ENCODE results near the gene KIAA1671. TPM values are rescaled to one million over a fixed set of nuclear protein-coding genes. Genes with fewer than 3 reads are reported as not detected.

KIAA1671 gene
- polyA plus RNA-seq, 1 donor (not counting 4 experiments of a cell fraction or from before 2014, with no cell fraction given), result 17.4 TPM

DNA sequence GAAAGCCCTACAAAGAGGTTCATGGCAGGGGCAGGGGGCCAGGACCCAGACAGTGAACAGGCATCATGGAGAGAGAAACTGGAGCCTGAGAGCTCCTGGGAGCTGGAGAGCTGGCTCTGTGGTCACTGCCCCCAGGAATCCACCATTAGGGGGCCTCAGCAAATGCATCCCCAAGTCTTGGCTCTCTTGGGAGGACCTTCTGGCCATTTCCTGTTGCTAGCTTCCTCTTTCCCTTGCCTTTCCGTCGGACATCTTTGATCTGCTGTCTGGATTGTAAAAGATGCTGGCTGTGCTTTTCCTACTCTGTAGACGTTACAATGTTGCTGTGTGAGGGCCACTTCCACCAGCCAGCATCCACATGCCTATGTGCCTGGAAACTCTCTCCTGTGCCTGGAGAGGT is 259.8 kb downstream of the KIAA1671 start:
- Histone ChIP-seq H3K4me2 (ENCODE audit: control insufficient read depth, extremely low read depth, insufficient read depth, low read depth, low read length) (no peak overlapping the region), H3K4me1 (ENCODE audit: control insufficient read depth, extremely low read depth, insufficient read depth, low read length) (no peaks in the 10 kb centered on the region), H2AFZ (ENCODE audit: control insufficient read depth, low read length) (no peak overlapping the region), H3K27ac (ENCODE audit: control insufficient read depth, insufficient read depth, low read length) (no peak overlapping the region), H3K4me3 (ENCODE audit: control insufficient read depth in 2 of 3, extremely low read depth in 1 of 3, insufficient read depth in 2 of 3, low read depth in 1 of 3, low read length in 3 of 3) (no peak overlapping the region), H3K79me2 (ENCODE audit: control insufficient read depth, insufficient read depth, low read length) (no peaks in the 10 kb centered on the region), H3K36me3 (ENCODE audit: control insufficient read depth in 2 of 2, extremely low read depth in 1 of 2, insufficient read depth in 2 of 2, low read length in 2 of 2) (no peaks in the 10 kb centered on the region), H3K9ac (ENCODE audit: control insufficient read depth, extremely low read depth, insufficient read depth, low read length) (no peak overlapping the region), H3K9me1 (ENCODE audit: control insufficient read depth, extremely low read depth, insufficient read depth, low read length) (no peaks in the 10 kb centered on the region), H4K20me1 (ENCODE audit: control insufficient read depth, extremely low read depth, insufficient read depth, low read length) (no peaks in the 10 kb centered on the region), H3K9me3 (ENCODE audit: control insufficient read depth, low read depth, low read length) (no peaks in the 10 kb centered on the region), H3K27me3 (ENCODE audit: control insufficient read depth, extremely low read depth, insufficient read depth, low read length) (peaks cover 3% of the 10 kb centered on the region)
- TF ChIP-seq, protein P1, sequence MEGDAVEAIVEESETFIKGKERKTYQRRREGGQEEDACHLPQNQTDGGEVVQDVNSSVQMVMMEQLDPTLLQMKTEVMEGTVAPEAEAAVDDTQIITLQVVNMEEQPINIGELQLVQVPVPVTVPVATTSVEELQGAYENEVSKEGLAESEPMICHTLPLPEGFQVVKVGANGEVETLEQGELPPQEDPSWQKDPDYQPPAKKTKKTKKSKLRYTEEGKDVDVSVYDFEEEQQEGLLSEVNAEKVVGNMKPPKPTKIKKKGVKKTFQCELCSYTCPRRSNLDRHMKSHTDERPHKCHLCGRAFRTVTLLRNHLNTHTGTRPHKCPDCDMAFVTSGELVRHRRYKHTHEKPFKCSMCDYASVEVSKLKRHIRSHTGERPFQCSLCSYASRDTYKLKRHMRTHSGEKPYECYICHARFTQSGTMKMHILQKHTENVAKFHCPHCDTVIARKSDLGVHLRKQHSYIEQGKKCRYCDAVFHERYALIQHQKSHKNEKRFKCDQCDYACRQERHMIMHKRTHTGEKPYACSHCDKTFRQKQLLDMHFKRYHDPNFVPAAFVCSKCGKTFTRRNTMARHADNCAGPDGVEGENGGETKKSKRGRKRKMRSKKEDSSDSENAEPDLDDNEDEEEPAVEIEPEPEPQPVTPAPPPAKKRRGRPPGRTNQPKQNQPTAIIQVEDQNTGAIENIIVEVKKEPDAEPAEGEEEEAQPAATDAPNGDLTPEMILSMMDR (optimal IDR thresholded peaks at IDR 0.05 in 1 of 3, IDR thresholded peaks at IDR 0.05 in 1 of 3, conservative IDR thresholded peaks at IDR 0.05 in 1 of 3; ENCODE audit: extremely low read depth in 1 of 3, insufficient read depth in 2 of 3, low read length in 3 of 3), result no peak
- TF ChIP-seq EZH2 (IDR thresholded peaks at IDR 0.05; ENCODE audit: low read length), result no peak
- no peak for FAIRE-seq
- dilution Hi-C loops (cut with MboI; ENCODE audit: extremely low pct_ligation_motif_present, low sequenced_read_pairs), result no loop called here
- DNase-seq (ENCODE audit: low read depth, low spot score), result no peak

DNA sequence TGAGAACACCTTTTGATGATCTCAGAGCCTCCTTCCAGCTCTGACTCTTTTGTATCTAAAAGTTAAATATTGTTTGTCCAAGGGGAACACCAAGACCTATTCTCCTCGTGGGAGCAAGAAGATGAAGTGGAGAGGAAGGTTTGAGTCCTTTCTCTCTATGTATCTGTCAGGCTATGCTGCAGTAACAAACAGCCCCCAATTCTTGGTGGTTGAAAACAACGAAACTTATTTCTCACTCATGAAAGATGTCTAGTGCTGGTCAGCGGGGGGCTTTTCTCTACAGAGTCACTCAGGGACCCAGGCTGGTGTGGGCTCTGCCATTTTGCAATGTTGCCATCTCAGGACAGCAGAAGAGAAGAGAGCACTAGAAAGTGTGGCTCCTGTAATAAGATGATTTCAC is 260.7 kb downstream of the KIAA1671 start:
- no peak overlapping the region for H3K9ac ChIP-seq (ENCODE audit: control insufficient read depth, extremely low read depth, insufficient read depth, low read length)
- dilution Hi-C loops (cut with MboI; ENCODE audit: extremely low pct_ligation_motif_present, low sequenced_read_pairs), result no loop called here
- no peaks in the 10 kb centered on the region for H3K36me3 ChIP-seq (ENCODE audit: control insufficient read depth in 2 of 2, extremely low read depth in 1 of 2, insufficient read depth in 2 of 2, low read length in 2 of 2)
- H3K27ac ChIP-seq (ENCODE audit: control insufficient read depth, insufficient read depth, low read length), result no peak overlapping the region
- peaks cover 3% of the 10 kb centered on the region for H3K27me3 ChIP-seq (ENCODE audit: control insufficient read depth, extremely low read depth, insufficient read depth, low read length)
- DNase-seq (ENCODE audit: low read depth, low spot score), result no peak
- H3K9me1 ChIP-seq (ENCODE audit: control insufficient read depth, extremely low read depth, insufficient read depth, low read length), result no peaks in the 10 kb centered on the region
- TF ChIP-seq, protein P1 (optimal IDR thresholded peaks at IDR 0.05 in 1 of 3, IDR thresholded peaks at IDR 0.05 in 1 of 3, conservative IDR thresholded peaks at IDR 0.05 in 1 of 3; ENCODE audit: extremely low read depth in 1 of 3, insufficient read depth in 2 of 3, low read length in 3 of 3), result no peak
- TF ChIP-seq EZH2 (IDR thresholded peaks at IDR 0.05; ENCODE audit: low read length), result no peak
- FAIRE-seq, result no peak
- no peaks in the 10 kb centered on the region for H3K9me3 ChIP-seq (ENCODE audit: control insufficient read depth, low read depth, low read length)
- no peak overlapping the region for H3K4me3 ChIP-seq (ENCODE audit: control insufficient read depth in 2 of 3, extremely low read depth in 1 of 3, insufficient read depth in 2 of 3, low read depth in 1 of 3, low read length in 3 of 3)
- H3K79me2 ChIP-seq (ENCODE audit: control insufficient read depth, insufficient read depth, low read length), result no peaks in the 10 kb centered on the region
- no peak overlapping the region for H2AFZ ChIP-seq (ENCODE audit: control insufficient read depth, low read length)
- no peaks in the 10 kb centered on the region for H4K20me1 ChIP-seq (ENCODE audit: control insufficient read depth, extremely low read depth, insufficient read depth, low read length)
- no peak overlapping the region for H3K4me2 ChIP-seq (ENCODE audit: control insufficient read depth, extremely low read depth, insufficient read depth, low read depth, low read length)
- no peaks in the 10 kb centered on the region for H3K4me1 ChIP-seq (ENCODE audit: control insufficient read depth, extremely low read depth, insufficient read depth, low read length)

Measured in keratinocyte (primary cell).